Measurements from ENCODE around the gene SPON1.
"Not testable (repeated sequence)": the region's sequence is repeated elsewhere in the genome, so short reads cannot be mapped to it uniquely, and the experiment has no call there.

The SPON1 gene

GRCh38 chr11:13923716-13924650, 38.5 kb upstream of the SPON1 start:
- H3K4me3 ChIP-seq (replicated peaks; ENCODE audit: low read depth, low read length), result no peak overlapping the region

GRCh38 chr11:13924801-13925327, 37.7 kb upstream of the SPON1 start:
- TF ChIP-seq CTCF (IDR thresholded peaks at IDR 0.05; ENCODE audit: low read length, missing control alignments), result no peak
- DNase-seq (ENCODE audit: low read depth), result peak; percentile 51
- H3K4me3 ChIP-seq (replicated peaks; ENCODE audit: low read depth, low read length), result no peak overlapping the region

More at GRCh38 chr11:13923716-13924650, 38.5 kb upstream of the SPON1 start:
- peak; percentile 43 for DNase-seq (ENCODE audit: low read depth)
- TF ChIP-seq CTCF (IDR thresholded peaks at IDR 0.05; ENCODE audit: low read length, missing control alignments), result no peak

- not testable (repeated sequence) for DNase-seq (ENCODE audit: low read depth); H3K4me3 ChIP-seq (replicated peaks; ENCODE audit: low read depth, low read length)
Measured at GRCh38 chr11:13926366-13926765, 36.2 kb upstream of the SPON1 start.

- H3K4me3 ChIP-seq (replicated peaks; ENCODE audit: low read depth, low read length), result no peak overlapping the region
- no peak for DNase-seq (ENCODE audit: low read depth)
- no peak for TF ChIP-seq CTCF (IDR thresholded peaks at IDR 0.05; ENCODE audit: low read length, missing control alignments)
Measured at GRCh38 chr11:13926981-13927380, 35.5 kb upstream of the SPON1 start.

GRCh38 chr11:13927481-13927880, 35.0 kb upstream of the SPON1 start:
- no peak for DNase-seq (ENCODE audit: low read depth)
- H3K4me3 ChIP-seq (replicated peaks; ENCODE audit: low read depth, low read length), result no peak overlapping the region
- no peak for TF ChIP-seq CTCF (IDR thresholded peaks at IDR 0.05; ENCODE audit: low read length, missing control alignments)

GRCh38 chr11:13928566-13929251, 33.8 kb upstream of the SPON1 start:
- peak; percentile 89 for DNase-seq (ENCODE audit: low read depth)
- H3K4me3 ChIP-seq (replicated peaks; ENCODE audit: low read depth, low read length), result no peak overlapping the region
- TF ChIP-seq CTCF (IDR thresholded peaks at IDR 0.05; ENCODE audit: low read length, missing control alignments), result no peak

- TF ChIP-seq CTCF (IDR thresholded peaks at IDR 0.05; ENCODE audit: low read length, missing control alignments), result no peak
Measured at GRCh38 chr11:13929395-13929891, 33.1 kb upstream of the SPON1 start.

More at GRCh38 chr11:13929395-13929891, 33.1 kb upstream of the SPON1 start:
- no peak overlapping the region for H3K4me3 ChIP-seq (replicated peaks; ENCODE audit: low read depth, low read length)
- no peak for DNase-seq (ENCODE audit: low read depth)

All from fibroblast of pulmonary artery (primary cell).